ENCODE results near the gene APBB2. TPM values are rescaled to one million over a fixed set of nuclear protein-coding genes. Genes with fewer than 3 reads are reported as not detected.
"Not testable (repeated sequence)": the region's sequence is repeated elsewhere in the genome, so short reads cannot be mapped to it uniquely, and the experiment has no call there.

The APBB2 gene
- total RNA-seq, 2 experiments from 2014 or later: 3.1 to 5.5 TPM

GRCh38 chr4:40910706-40911105 lies 303.6 kb downstream of the APBB2 start:
- no peak for DNase-seq
- peaks cover 12% of the 10 kb centered on the region for H3K36me3 Mint-ChIP-seq
- H3K4me3 Mint-ChIP-seq: no peak overlapping the region
- peak overlapping the region; percentile 92 for H3K27ac Mint-ChIP-seq
- no peaks in the 10 kb centered on the region for H3K9me3 Mint-ChIP-seq
- H3K4me1 Mint-ChIP-seq: peaks cover 26% of the 10 kb centered on the region
- no peaks in the 10 kb centered on the region for H3K27me3 Mint-ChIP-seq

- peak overlapping the region; percentile 92 for H3K27ac Mint-ChIP-seq
- no peak overlapping the region for H3K4me3 Mint-ChIP-seq
- H3K27me3 Mint-ChIP-seq: no peaks in the 10 kb centered on the region
- no peaks in the 10 kb centered on the region for H3K9me3 Mint-ChIP-seq
- H3K36me3 Mint-ChIP-seq: peaks cover 12% of the 10 kb centered on the region
- H3K4me1 Mint-ChIP-seq: peaks cover 22% of the 10 kb centered on the region
- DNase-seq: peak; percentile 64
Observed at GRCh38 chr4:40909363-40909876, 304.9 kb downstream of the APBB2 start.

- Mint-ChIP-seq H3K4me1 (peaks cover 22% of the 10 kb centered on the region), H3K27ac (peak overlapping the region; percentile 92), H3K9me3 (no peaks in the 10 kb centered on the region), H3K4me3 (no peak overlapping the region), H3K27me3 (no peaks in the 10 kb centered on the region), H3K36me3 (peaks cover 12% of the 10 kb centered on the region)
- DNase-seq: peak; percentile 63
Observed at GRCh38 chr4:40908702-40909362, 305.5 kb downstream of the APBB2 start.

GRCh38 chr4:40908297-40908696 lies 306.0 kb downstream of the APBB2 start:
- Mint-ChIP-seq H3K4me3 (no peak overlapping the region), H3K27ac (peak overlapping the region; percentile 92), H3K9me3 (no peaks in the 10 kb centered on the region), H3K4me1 (peaks cover 22% of the 10 kb centered on the region), H3K36me3 (peaks cover 12% of the 10 kb centered on the region), H3K27me3 (no peaks in the 10 kb centered on the region)
- DNase-seq: no peak

- Mint-ChIP-seq H3K27ac (no peak overlapping the region), H3K4me3 (no peak overlapping the region), H3K4me1 (peaks cover 20% of the 10 kb centered on the region), H3K36me3 (peaks cover 12% of the 10 kb centered on the region), H3K9me3 (no peaks in the 10 kb centered on the region), H3K27me3 (no peaks in the 10 kb centered on the region)
- DNase-seq: no peak
Observed at GRCh38 chr4:40905414-40905813, 308.9 kb downstream of the APBB2 start.

GRCh38 chr4:40900531-40900930 lies 313.8 kb downstream of the APBB2 start:
- H3K27me3 Mint-ChIP-seq, H3K27ac Mint-ChIP-seq, DNase-seq, H3K4me1 Mint-ChIP-seq, H3K36me3 Mint-ChIP-seq, H3K4me3 Mint-ChIP-seq, H3K9me3 Mint-ChIP-seq: not testable (repeated sequence)

GRCh38 chr4:40897557-40898203 lies 316.7 kb downstream of the APBB2 start:
- Mint-ChIP-seq H3K27ac (no peak overlapping the region), H3K36me3 (no peaks in the 10 kb centered on the region)
- DNase-seq: peak; percentile 64

GRCh38 chr4:40890764-40891163 lies 323.6 kb downstream of the APBB2 start:
- no peak overlapping the region for H3K4me3 Mint-ChIP-seq
- H3K27ac Mint-ChIP-seq: no peak overlapping the region
- DNase-seq: no peak

More at GRCh38 chr4:40897557-40898203, 316.7 kb downstream of the APBB2 start:
- Mint-ChIP-seq H3K27me3 (no peaks in the 10 kb centered on the region), H3K4me3 (peak overlapping the region; percentile 76), H3K9me3 (no peaks in the 10 kb centered on the region), H3K4me1 (peaks cover 4% of the 10 kb centered on the region)

GRCh38 chr4:40890199-40890598 lies 324.1 kb downstream of the APBB2 start:
- H3K27ac Mint-ChIP-seq: no peak overlapping the region
- no peak for DNase-seq
- H3K4me3 Mint-ChIP-seq: no peak overlapping the region
- no peaks in the 10 kb centered on the region for H3K9me3 Mint-ChIP-seq
- no peaks in the 10 kb centered on the region for H3K36me3 Mint-ChIP-seq
- H3K27me3 Mint-ChIP-seq: no peaks in the 10 kb centered on the region
- H3K4me1 Mint-ChIP-seq: no peaks in the 10 kb centered on the region

More at GRCh38 chr4:40890764-40891163, 323.6 kb downstream of the APBB2 start:
- Mint-ChIP-seq H3K9me3 (no peaks in the 10 kb centered on the region), H3K4me1 (no peaks in the 10 kb centered on the region), H3K36me3 (no peaks in the 10 kb centered on the region), H3K27me3 (no peaks in the 10 kb centered on the region)

GRCh38 chr4:40888933-40889332 lies 325.4 kb downstream of the APBB2 start:
- H3K4me3 Mint-ChIP-seq: no peak overlapping the region
- no peaks in the 10 kb centered on the region for H3K4me1 Mint-ChIP-seq
- no peak for DNase-seq
- no peaks in the 10 kb centered on the region for H3K9me3 Mint-ChIP-seq
- H3K27me3 Mint-ChIP-seq: no peaks in the 10 kb centered on the region
- H3K36me3 Mint-ChIP-seq: no peaks in the 10 kb centered on the region
- H3K27ac Mint-ChIP-seq: no peak overlapping the region

GRCh38 chr4:40887764-40888131 lies 326.6 kb downstream of the APBB2 start:
- H3K36me3 Mint-ChIP-seq: no peaks in the 10 kb centered on the region
- no peaks in the 10 kb centered on the region for H3K9me3 Mint-ChIP-seq
- H3K27ac Mint-ChIP-seq: no peak overlapping the region
- no peaks in the 10 kb centered on the region for H3K4me1 Mint-ChIP-seq
- H3K27me3 Mint-ChIP-seq: peaks cover 2% of the 10 kb centered on the region
- DNase-seq: no peak
- H3K4me3 Mint-ChIP-seq: no peak overlapping the region

GRCh38 chr4:40886931-40887763 lies 327.2 kb downstream of the APBB2 start:
- Mint-ChIP-seq H3K4me3 (no peak overlapping the region), H3K4me1 (no peaks in the 10 kb centered on the region), H3K9me3 (no peaks in the 10 kb centered on the region), H3K36me3 (no peaks in the 10 kb centered on the region), H3K27ac (no peak overlapping the region), H3K27me3 (peaks cover 7% of the 10 kb centered on the region)
- DNase-seq: no peak

GRCh38 chr4:40881851-40882250 lies 332.5 kb downstream of the APBB2 start:
- H3K9me3 Mint-ChIP-seq: no peaks in the 10 kb centered on the region

GRCh38 chr4:40881096-40881495 lies 333.2 kb downstream of the APBB2 start:
- no peaks in the 10 kb centered on the region for H3K9me3 Mint-ChIP-seq
- H3K4me1 Mint-ChIP-seq: no peaks in the 10 kb centered on the region
- H3K27me3 Mint-ChIP-seq: peaks cover 15% of the 10 kb centered on the region
- no peaks in the 10 kb centered on the region for H3K36me3 Mint-ChIP-seq
- no peak for DNase-seq
- H3K27ac Mint-ChIP-seq: no peak overlapping the region
- no peak overlapping the region for H3K4me3 Mint-ChIP-seq

More at GRCh38 chr4:40881851-40882250, 332.5 kb downstream of the APBB2 start:
- no peak overlapping the region for H3K4me3 Mint-ChIP-seq
- DNase-seq: no peak
- H3K36me3 Mint-ChIP-seq: no peaks in the 10 kb centered on the region
- no peak overlapping the region for H3K27ac Mint-ChIP-seq
- peaks cover 15% of the 10 kb centered on the region for H3K27me3 Mint-ChIP-seq
- no peaks in the 10 kb centered on the region for H3K4me1 Mint-ChIP-seq

- peaks cover 4% of the 10 kb centered on the region for H3K4me1 Mint-ChIP-seq
- no peak overlapping the region for H3K27ac Mint-ChIP-seq
- no peak for DNase-seq
- no peak overlapping the region for H3K4me3 Mint-ChIP-seq
- no peaks in the 10 kb centered on the region for H3K36me3 Mint-ChIP-seq
- peaks cover 15% of the 10 kb centered on the region for H3K27me3 Mint-ChIP-seq
- H3K9me3 Mint-ChIP-seq: no peaks in the 10 kb centered on the region
Observed at GRCh38 chr4:40878548-40879055, 335.7 kb downstream of the APBB2 start.

All from activated naive CD8-positive, alpha-beta T cell treated with anti-CD3 and anti-CD28 coated beads for 36 hours (primary cell).